Measurements from ENCODE around the gene DUSP6.

DNA sequence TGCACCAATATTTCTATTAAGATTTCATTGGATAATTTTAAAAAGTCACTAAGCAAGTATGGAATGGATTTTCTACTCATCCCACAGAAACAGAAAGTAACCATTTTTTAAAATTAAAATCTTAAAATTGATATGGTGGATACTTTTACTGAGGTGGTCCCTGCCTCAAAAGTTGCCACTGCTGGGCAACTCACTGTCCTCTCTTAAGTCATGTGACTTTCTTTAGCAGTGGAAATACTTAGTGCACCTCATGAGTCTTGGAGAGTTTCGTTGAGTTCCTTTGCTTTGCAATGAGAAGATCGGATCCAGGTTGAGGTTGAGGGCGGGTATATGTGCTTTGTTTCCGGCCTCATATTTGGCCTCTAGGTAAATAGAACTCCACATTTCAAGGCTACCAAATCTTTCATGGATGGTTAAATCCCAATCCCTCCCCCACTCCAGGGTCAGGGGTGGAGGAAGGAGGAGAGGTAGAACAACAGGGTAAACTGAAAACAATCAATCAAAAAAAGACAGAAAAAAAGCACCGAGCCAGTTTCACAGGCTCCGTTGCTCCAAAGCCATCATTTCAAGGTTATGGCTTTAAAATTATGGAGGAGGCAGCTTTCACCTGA is 39.5 kb upstream of the DUSP6 start:
- TF ChIP-seq POLR2AphosphoS5 (IDR thresholded peaks at IDR 0.05; ENCODE audit: control insufficient read depth, insufficient read depth, low read depth, low read length) (no peak), LARP7 (IDR thresholded peaks at IDR 0.05) (no peak), SIN3A (IDR thresholded peaks at IDR 0.05; ENCODE audit: borderline replicate concordance in 2 of 2, control insufficient read depth in 1 of 2, low read depth in 2 of 2, low read length in 2 of 2) (no peak), POLR2A (conservative IDR thresholded peaks at IDR 0.05) (no peak)
- TF ChIP-seq, protein P1, sequence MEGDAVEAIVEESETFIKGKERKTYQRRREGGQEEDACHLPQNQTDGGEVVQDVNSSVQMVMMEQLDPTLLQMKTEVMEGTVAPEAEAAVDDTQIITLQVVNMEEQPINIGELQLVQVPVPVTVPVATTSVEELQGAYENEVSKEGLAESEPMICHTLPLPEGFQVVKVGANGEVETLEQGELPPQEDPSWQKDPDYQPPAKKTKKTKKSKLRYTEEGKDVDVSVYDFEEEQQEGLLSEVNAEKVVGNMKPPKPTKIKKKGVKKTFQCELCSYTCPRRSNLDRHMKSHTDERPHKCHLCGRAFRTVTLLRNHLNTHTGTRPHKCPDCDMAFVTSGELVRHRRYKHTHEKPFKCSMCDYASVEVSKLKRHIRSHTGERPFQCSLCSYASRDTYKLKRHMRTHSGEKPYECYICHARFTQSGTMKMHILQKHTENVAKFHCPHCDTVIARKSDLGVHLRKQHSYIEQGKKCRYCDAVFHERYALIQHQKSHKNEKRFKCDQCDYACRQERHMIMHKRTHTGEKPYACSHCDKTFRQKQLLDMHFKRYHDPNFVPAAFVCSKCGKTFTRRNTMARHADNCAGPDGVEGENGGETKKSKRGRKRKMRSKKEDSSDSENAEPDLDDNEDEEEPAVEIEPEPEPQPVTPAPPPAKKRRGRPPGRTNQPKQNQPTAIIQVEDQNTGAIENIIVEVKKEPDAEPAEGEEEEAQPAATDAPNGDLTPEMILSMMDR (IDR thresholded peaks at IDR 0.05 in 2 of 3, conservative IDR thresholded peaks at IDR 0.05 in 1 of 3; ENCODE audit: insufficient read depth in 2 of 3, low read depth in 1 of 3, low read length in 3 of 3) = no peak

Measured in K562 (cell line).